HT-29 (cell line): ENCODE results near the gene C6orf141. TPM values are rescaled to one million over a fixed set of nuclear protein-coding genes. Genes with fewer than 3 reads are reported as not detected.
A peak's percentile ranks its signal among the peaks of the same experiment; 100 is the strongest.
"Not testable (repeated sequence)": the region's sequence is repeated elsewhere in the genome, so short reads cannot be mapped to it uniquely, and the experiment has no call there.

Experiments
- DNase-seq: peaks from one replicate; pipeline ENCODE4 v3.0.0-alpha.2; 2015; ENCODE audit warnings: low spot score
- total RNA-seq: library from RNA; depleted of rRNA; stranded (reverse); fragments of >200 nt; shearing (Covaris generic); gene quantifications from 2 replicates; pipeline ENCODE4 v1.2.3, GENCODE V29; 2014; rRNA removed

Gene C6orf141
- total RNA-seq, 1 experiment from 2014 or later: 45.8 TPM

DNA sequence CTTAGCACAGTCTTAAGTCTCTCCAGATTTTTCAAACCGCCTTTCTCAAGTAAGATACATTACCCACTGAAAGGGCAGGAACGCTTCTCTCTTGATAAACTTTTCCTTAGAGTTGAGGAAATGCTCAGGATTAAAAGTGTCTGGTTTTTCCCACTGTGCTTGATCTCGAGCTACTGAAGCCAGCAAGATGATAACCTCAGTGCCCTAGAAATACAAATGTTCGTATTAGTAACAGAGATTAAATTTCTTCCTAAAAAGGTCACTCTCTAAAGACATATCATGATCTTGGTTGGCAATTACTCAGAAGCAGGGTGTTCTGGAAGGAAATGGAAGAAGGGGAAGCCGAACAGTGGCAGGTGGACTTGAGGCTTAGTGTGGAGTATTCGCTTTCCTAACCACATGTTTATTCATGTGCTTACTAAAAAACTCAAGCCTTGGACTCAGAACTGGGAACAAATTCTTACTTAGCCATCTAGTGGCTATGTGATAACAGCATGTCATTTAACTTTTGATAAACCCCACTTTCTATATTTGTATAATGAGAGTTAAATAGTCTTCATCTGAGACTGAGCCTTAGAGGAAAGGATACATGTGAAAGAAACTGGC lies 20.1 kb downstream of the C6orf141 start:
- DNase-seq: peak; percentile 42

DNA sequence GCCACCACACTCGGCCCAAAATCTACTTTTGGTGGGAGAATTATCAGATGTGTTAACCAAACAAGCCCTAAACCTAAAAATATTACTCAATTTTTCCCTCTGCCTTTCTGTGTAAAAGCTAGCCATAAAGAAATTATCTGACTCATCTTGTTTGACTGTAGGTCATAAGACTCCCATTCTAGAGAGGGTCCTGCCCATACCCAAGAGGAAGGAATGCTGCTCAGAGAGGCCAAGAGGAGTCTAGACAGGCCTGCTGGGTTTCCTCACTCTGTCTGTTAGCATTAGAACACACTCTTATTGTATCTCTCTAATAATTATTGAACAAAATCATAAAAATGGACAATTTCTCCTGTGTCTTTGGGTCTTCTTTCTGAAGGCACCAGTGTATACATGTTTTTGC lies 26.1 kb downstream of the C6orf141 start:
- no peak for DNase-seq

GRCh38 chr6:49579649-49580048 lies 29.2 kb downstream of the C6orf141 start:
- no peak for DNase-seq

GRCh38 chr6:49582529-49582928 lies 32.1 kb downstream of the C6orf141 start:
- no peak for DNase-seq

DNA sequence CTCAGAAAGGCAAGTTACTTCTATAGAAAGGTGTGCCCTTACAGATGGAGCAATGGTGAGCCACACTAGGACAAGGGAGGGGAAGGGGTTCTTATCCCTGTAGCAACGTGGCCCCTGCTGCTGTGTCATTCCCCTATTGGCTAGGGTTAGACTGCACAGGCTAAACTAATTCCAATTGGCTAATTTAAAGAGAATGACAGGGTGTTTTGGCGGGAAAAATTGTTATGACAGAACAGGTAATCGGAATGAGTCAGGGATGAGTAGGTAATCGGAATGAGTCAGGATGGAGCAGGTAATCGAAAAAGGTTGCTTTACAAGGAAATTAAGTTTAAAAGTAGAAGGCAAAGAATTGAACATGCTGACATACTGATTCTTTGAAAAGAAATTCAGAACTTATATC lies 36.8 kb downstream of the C6orf141 start:
- not testable (repeated sequence) for DNase-seq

Other genes with a start within 250 kb of the C6orf141 start
- 3.8 and 4.4 TPM in 2 replicates for gene MMUT, start 87.4 kb upstream of the C6orf141 start, total RNA-seq
- gene CENPQ, start 87.3 kb upstream of the C6orf141 start, total RNA-seq: 3.3 and 3.5 TPM in 2 replicates
- gene GLYATL3, start 50.7 kb upstream of the C6orf141 start, total RNA-seq: not detected in 2 replicates
- not detected in 2 replicates for gene RHAG, start 86.2 kb downstream of the C6orf141 start, total RNA-seq
- not detected in 2 replicates for gene CRISP2, start 162.9 kb downstream of the C6orf141 start, total RNA-seq
- gene CRISP3, start 193.7 kb downstream of the C6orf141 start, total RNA-seq: not detected in 2 replicates
- gene PGK2, start 236.6 kb downstream of the C6orf141 start, total RNA-seq: not detected in 2 replicates